MM.1S (cell line): Measurements from ENCODE around the gene GNG13.

Experiments used
- DNase-seq: peaks from one replicate; pipeline ENCODE4 v3.0.0-alpha.2; 2015
- H2AFZ ChIP-seq: fragments of 300-600 bp; sonication (generic); 2 replicates; pipeline ENCODE4 v1.6.0; 2016; ENCODE audit warnings: antibody characterized with exemption, low read length
- H3F3A ChIP-seq: fragments of 300-600 bp; sonication (generic); 2 replicates; pipeline ENCODE4 v1.6.1; 2016; ENCODE audit warnings: mild to moderate bottlenecking, antibody characterized with exemption, low read length, moderate library complexity, mixed read lengths; ENCODE audit not compliant: insufficient read depth
- H3K27ac ChIP-seq: fragments of 300-600 bp; sonication (generic); 2 replicates; pipeline ENCODE4 v1.5.1; 2016; ENCODE audit warnings: mild to moderate bottlenecking, low read length
- H3K27me3 ChIP-seq: fragments of 300-600 bp; sonication (generic); replicated peaks from 2 replicates; pipeline ENCODE4 v1.6.0; 2016; ENCODE audit warnings: low read length; ENCODE audit not compliant: insufficient read depth
- H3K36me3 ChIP-seq: fragments of 300-600 bp; sonication (generic); replicated peaks from 2 replicates; pipeline ENCODE4 v1.6.1; 2016; ENCODE audit warnings: mild to moderate bottlenecking, low read length, mixed read lengths; ENCODE audit not compliant: insufficient read depth
- H3K4me1 ChIP-seq: fragments of 300-600 bp; sonication (generic); 2 replicates; pipeline ENCODE4 v1.6.1; 2016; ENCODE audit warnings: low read length, mixed read lengths
- H3K4me2 ChIP-seq: fragments of 300-600 bp; sonication (generic); 2 replicates; pipeline ENCODE4 v1.6.0; 2016; ENCODE audit warnings: low read depth, low read length
- H3K4me3 ChIP-seq: fragments of 300-600 bp; sonication (generic); 2 replicates; pipeline ENCODE4 v1.5.1; 2016; ENCODE audit warnings: low read length, mixed read lengths
- H3K79me2 ChIP-seq: fragments of 300-600 bp; sonication (generic); 2 replicates; pipeline ENCODE4 v1.6.1; 2016; ENCODE audit warnings: mixed run types, low read length, mixed read lengths
- H3K9ac ChIP-seq: fragments of 300-600 bp; sonication (generic); 2 replicates; pipeline ENCODE4 v1.6.1; 2016; ENCODE audit warnings: low read length, mixed read lengths
- H3K9me2 ChIP-seq: fragments of 300-600 bp; sonication (generic); replicated peaks from 2 replicates; pipeline ENCODE4 v1.6.1; 2016; ENCODE audit warnings: mild to moderate bottlenecking, low read length, mixed read lengths; ENCODE audit not compliant: insufficient read depth
- H3K9me3 ChIP-seq: fragments of 300-600 bp; sonication (generic); replicated peaks from 2 replicates; pipeline ENCODE4 v1.6.1; 2016; ENCODE audit warnings: mild to moderate bottlenecking, low read length, mixed read lengths; ENCODE audit not compliant: insufficient read depth
- H4K20me1 ChIP-seq: fragments of 300-600 bp; sonication (generic); 2 replicates; pipeline ENCODE4 v1.6.1; 2016; ENCODE audit warnings: mild to moderate bottlenecking, low read length, moderate library complexity, mixed read lengths; ENCODE audit not compliant: insufficient read depth
- EZH2 ChIP-seq: fragments of 300-600 bp; sonication (generic); optimal IDR thresholded peaks from 2 replicates; pipeline ENCODE3; 2017; ENCODE audit warnings: low read depth, mild to moderate bottlenecking, antibody characterized with exemption, low read length, mixed read lengths
- EZH2phosphoT487 ChIP-seq: fragments of 300-600 bp; sonication (generic); IDR thresholded peaks from 2 replicates; pipeline ENCODE4 v1.6.1; 2018; ENCODE audit warnings: antibody characterized with exemption, low read length
- TF ChIP-seq, protein P1 (sequence below): fragments of 300-600 bp; sonication (generic); IDR thresholded peaks from 2 replicates; pipeline ENCODE4 v1.5.1; 2016; ENCODE audit warnings: antibody characterized with exemption, low read length, mixed read lengths

The GNG13 gene

DNA sequence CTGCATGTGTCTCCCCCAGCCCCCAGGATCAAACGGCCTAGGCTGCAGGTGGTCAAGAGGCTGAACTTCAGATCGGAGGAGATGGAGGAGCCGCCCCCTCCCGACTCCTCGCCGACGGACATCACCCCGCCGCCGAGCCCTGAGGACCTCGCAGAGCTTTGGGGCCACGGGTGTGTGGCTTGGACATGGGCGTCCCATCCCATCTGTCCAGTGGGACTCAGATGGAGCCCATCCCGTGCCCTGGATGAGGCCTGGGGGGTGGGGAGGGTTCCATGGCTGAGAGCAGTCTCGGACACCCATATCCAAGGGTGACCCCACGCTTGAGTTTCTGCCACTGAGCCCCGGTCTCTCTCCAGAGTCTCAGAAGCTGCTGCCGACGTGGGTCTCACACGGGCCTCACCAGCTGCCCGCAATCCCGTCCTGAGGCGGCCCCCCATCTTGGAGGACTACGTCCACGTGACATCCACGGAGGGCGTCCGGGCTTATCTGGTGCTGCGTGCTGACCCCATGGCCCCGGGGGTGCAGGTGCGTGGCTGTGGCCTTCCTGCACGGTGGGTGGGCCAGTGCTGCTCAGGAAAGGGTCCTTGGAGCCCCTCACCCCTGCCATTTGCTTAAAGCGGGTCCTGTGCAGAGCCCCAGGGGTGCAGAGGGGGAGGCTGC is 11.2 kb downstream of the GNG13 start:
- peak overlapping the region; percentile 80 for H3K9ac ChIP-seq
- H3K4me1 ChIP-seq, result 0 out of 2 replicates have a peak, but pooled peaks cover 9% of the 10 kb centered on the region
- no peak overlapping the region for H2AFZ ChIP-seq
- no peak for DNase-seq
- H3K9me2 ChIP-seq, result no peaks in the 10 kb centered on the region
- peak overlapping the region; percentile 94 for H3K4me2 ChIP-seq
- peaks cover 33% of the 10 kb centered on the region for H3K79me2 ChIP-seq
- no peaks in the 10 kb centered on the region for H3K9me3 ChIP-seq
- H3F3A ChIP-seq, result no peaks in the 10 kb centered on the region
- no peaks in the 10 kb centered on the region; the same call in 1 of the 2 replicates for H3K36me3 ChIP-seq
- H3K27me3 ChIP-seq, result no peaks in the 10 kb centered on the region
- H3K4me3 ChIP-seq, result peak overlapping the region; percentile 97
- H4K20me1 ChIP-seq, result no peaks in the 10 kb centered on the region; the same call in 1 of the 2 replicates
- H3K27ac ChIP-seq, result no peak overlapping the region
- TF ChIP-seq EZH2phosphoT487 (no peak), EZH2 (no peak)
- TF ChIP-seq, protein P1, sequence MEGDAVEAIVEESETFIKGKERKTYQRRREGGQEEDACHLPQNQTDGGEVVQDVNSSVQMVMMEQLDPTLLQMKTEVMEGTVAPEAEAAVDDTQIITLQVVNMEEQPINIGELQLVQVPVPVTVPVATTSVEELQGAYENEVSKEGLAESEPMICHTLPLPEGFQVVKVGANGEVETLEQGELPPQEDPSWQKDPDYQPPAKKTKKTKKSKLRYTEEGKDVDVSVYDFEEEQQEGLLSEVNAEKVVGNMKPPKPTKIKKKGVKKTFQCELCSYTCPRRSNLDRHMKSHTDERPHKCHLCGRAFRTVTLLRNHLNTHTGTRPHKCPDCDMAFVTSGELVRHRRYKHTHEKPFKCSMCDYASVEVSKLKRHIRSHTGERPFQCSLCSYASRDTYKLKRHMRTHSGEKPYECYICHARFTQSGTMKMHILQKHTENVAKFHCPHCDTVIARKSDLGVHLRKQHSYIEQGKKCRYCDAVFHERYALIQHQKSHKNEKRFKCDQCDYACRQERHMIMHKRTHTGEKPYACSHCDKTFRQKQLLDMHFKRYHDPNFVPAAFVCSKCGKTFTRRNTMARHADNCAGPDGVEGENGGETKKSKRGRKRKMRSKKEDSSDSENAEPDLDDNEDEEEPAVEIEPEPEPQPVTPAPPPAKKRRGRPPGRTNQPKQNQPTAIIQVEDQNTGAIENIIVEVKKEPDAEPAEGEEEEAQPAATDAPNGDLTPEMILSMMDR, result no peak

DNA sequence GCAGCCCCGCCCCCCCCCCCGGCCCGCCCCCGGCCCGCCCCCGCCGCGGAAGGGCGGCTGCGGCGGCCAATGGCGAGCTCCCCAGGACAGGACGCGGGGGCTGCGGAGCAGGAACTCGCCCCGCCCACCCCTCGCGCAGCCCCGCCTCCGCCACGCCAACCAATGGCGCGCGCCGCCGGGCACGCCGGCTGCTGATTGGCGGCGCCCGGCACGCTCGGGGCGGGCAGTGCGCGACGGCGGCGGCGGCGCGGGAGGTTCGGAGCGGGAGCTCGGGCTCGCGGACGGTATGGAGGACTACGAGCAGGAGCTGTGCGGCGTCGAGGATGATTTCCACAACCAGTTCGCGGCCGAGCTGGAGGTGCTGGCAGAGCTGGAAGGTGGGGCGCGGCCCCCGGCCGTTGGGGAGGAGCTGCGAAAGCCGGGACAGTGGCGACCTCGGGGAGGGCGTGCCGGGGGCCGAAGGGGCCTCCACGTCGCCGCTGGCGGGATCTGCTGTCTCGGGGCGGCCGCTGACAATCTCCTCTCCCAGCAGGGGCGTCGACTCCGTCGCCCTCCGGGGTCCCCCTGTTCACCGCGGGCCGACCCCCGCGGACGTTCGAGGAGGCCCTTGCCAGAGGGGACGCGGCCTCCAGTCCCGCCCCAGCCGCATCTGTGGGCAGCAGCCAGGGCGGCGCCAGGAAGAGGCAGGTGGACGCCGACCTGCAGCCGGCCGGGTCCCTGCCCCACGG is 12.0 kb downstream of the GNG13 start, which contains the start of gene CHTF18:
CHTF18 (plus strand) TSS at position 222 of the 728 bp plus-strand sequence; CDS start at position 287, 65 bp downstream.
- H4K20me1 ChIP-seq, result no peaks in the 10 kb centered on the region; the same call in 1 of the 2 replicates
- no peaks in the 10 kb centered on the region for H3K27me3 ChIP-seq
- H3F3A ChIP-seq, result no peaks in the 10 kb centered on the region
- peaks cover 33% of the 10 kb centered on the region for H3K79me2 ChIP-seq
- TF ChIP-seq EZH2phosphoT487, result no peak
- TF ChIP-seq, protein P1, result no peak
- no peak for TF ChIP-seq EZH2
- peak within 1 kb of the TSS; percentile 94 for H3K4me2 ChIP-seq
- peak within 1 kb of the TSS; percentile 80 for H3K9ac ChIP-seq
- no peaks in the 10 kb centered on the region; the same call in 1 of the 2 replicates for H3K36me3 ChIP-seq
- peak; percentile 92 for DNase-seq
- no peaks in the 10 kb centered on the region for H3K9me2 ChIP-seq
- no peaks in the 10 kb centered on the region for H3K9me3 ChIP-seq
- 0 out of 2 replicates have a peak, but pooled peaks cover 9% of the 10 kb centered on the region for H3K4me1 ChIP-seq
- peak within 1 kb of the TSS; percentile 96 for H2AFZ ChIP-seq
- H3K27ac ChIP-seq, result peak within 1 kb of the TSS; percentile 21; the same call in 1 of the 2 replicates
- H3K4me3 ChIP-seq, result peak within 1 kb of the TSS; percentile 97

DNA sequence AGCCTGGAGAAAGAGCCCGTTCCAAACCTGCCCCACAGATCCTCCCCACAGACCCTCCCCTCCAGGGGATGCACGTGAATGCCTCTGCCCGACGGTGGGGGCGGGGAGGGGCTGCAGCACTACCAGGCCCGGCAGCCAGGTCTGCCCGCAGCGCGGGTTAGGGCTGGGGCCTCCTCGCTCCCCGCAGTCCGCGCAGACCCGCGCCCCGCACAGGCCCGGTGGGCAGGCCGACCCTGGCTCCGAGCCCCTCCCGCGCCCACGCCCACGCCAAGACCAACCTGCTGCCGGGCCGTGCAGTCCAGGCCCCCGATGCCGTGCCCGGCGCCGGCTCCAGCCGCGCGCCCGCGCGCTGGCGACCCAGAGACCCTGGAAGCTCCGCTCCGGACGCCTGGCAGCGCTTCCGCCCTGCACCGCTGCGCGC is 12.5 kb downstream of the GNG13 start, which contains the start of gene RPUSD1:
RPUSD1 (minus strand) TSS at position 404 of the 421 bp plus-strand sequence. CDS start 644 bp downstream, outside the sequence.
- Histone ChIP-seq H3K79me2 (peaks cover 33% of the 10 kb centered on the region), H2AFZ (peak within 1 kb of the TSS; percentile 96), H3K9ac (peak within 1 kb of the TSS; percentile 80), H3K4me2 (peak within 1 kb of the TSS; percentile 94), H3F3A (no peaks in the 10 kb centered on the region), H3K9me3 (no peaks in the 10 kb centered on the region), H3K36me3 (no peaks in the 10 kb centered on the region; the same call in 1 of the 2 replicates), H3K4me3 (peak within 1 kb of the TSS; percentile 97), H3K27me3 (0 out of 2 replicates have a peak, but pooled peaks cover 5% of the 10 kb centered on the region), H3K4me1 (0 out of 2 replicates have a peak, but pooled peaks cover 9% of the 10 kb centered on the region), H4K20me1 (no peaks in the 10 kb centered on the region; the same call in 1 of the 2 replicates), H3K27ac (peak within 1 kb of the TSS; percentile 21; the same call in 1 of the 2 replicates), H3K9me2 (no peaks in the 10 kb centered on the region)
- DNase-seq, result peak; percentile 15
- TF ChIP-seq EZH2phosphoT487, result no peak
- TF ChIP-seq, protein P1, result no peak
- TF ChIP-seq EZH2, result no peak
